ENCODE results near the gene LRRC31. TPM values are rescaled to one million over a fixed set of nuclear protein-coding genes. Genes with fewer than 3 reads are reported as not detected.

Gene LRRC31
- not detected in 2 replicates for total RNA-seq (2014; rRNA removed; shearing (Covaris generic))

GRCh38 chr3:169869484-169870220 lies at the start of gene LRRC31:
LRRC31 (minus strand) TSS chr3:169869935; CDS start chr3:169869807, 128 bp downstream.
- no peaks in the 10 kb centered on the region for H3K9me3 ChIP-seq (replicated peaks)
- no peaks in the 10 kb centered on the region for H3K36me3 ChIP-seq
- no peak within 1 kb of the TSS for H3K27ac ChIP-seq
- no peaks in the 10 kb centered on the region for H3K27me3 ChIP-seq
- DNase-seq: no peak
- H3K4me1 ChIP-seq: no peaks in the 10 kb centered on the region
- no peak within 1 kb of the TSS for H3K4me3 ChIP-seq

- DNase-seq: peak in 1 of 2 experiments; percentile 3
- Histone ChIP-seq H3K4me1 (no peaks in the 10 kb centered on the region), H3K9me3 (replicated peaks) (no peaks in the 10 kb centered on the region), H3K27ac (no peak overlapping the region), H3K27me3 (no peaks in the 10 kb centered on the region), H3K36me3 (no peaks in the 10 kb centered on the region), H3K4me3 (no peak overlapping the region)
These were observed 44.6 kb upstream of the LRRC31 start for GRCh38 chr3:169914321-169914720.

- Histone ChIP-seq H3K9me3 (replicated peaks) (no peaks in the 10 kb centered on the region), H3K4me3 (no peak overlapping the region), H3K4me1 (no peaks in the 10 kb centered on the region), H3K27ac (no peak overlapping the region), H3K36me3 (no peaks in the 10 kb centered on the region), H3K27me3 (no peaks in the 10 kb centered on the region)
- DNase-seq: no peak
These were observed 43.6 kb upstream of the LRRC31 start for GRCh38 chr3:169913323-169913722.

- DNase-seq: no peak
- H3K27me3 ChIP-seq: no peaks in the 10 kb centered on the region
- no peak within 1 kb of the TSS for H3K4me3 ChIP-seq
- H3K27ac ChIP-seq: no peak within 1 kb of the TSS
- H3K4me1 ChIP-seq: no peaks in the 10 kb centered on the region
- H3K36me3 ChIP-seq: no peaks in the 10 kb centered on the region
- H3K9me3 ChIP-seq (replicated peaks): no peaks in the 10 kb centered on the region
These were observed 41.5 kb upstream of the LRRC31 start, which contains the start of gene SAMD7 for GRCh38 chr3:169911272-169911671. SAMD7 (plus strand) TSS chr3:169911572; CDS start chr3:169919499, 7,927 bp downstream.

- no peaks in the 10 kb centered on the region for H3K4me1 ChIP-seq
- no peaks in the 10 kb centered on the region for H3K36me3 ChIP-seq
- no peaks in the 10 kb centered on the region for H3K27me3 ChIP-seq
- no peak overlapping the region for H3K27ac ChIP-seq
- no peak for DNase-seq
- H3K4me3 ChIP-seq: no peak overlapping the region
- no peaks in the 10 kb centered on the region for H3K9me3 ChIP-seq (replicated peaks)
These were observed 38.2 kb upstream of the LRRC31 start for GRCh38 chr3:169907944-169908343.

- H3K4me1 ChIP-seq: no peaks in the 10 kb centered on the region
- no peak for DNase-seq
These were observed 37.7 kb upstream of the LRRC31 start for GRCh38 chr3:169907476-169907875.

GRCh38 chr3:169905404-169905803 lies 35.7 kb upstream of the LRRC31 start:
- H3K36me3 ChIP-seq: no peaks in the 10 kb centered on the region
- no peak for DNase-seq
- H3K4me1 ChIP-seq: no peaks in the 10 kb centered on the region
- no peak overlapping the region for H3K27ac ChIP-seq
- no peak overlapping the region for H3K4me3 ChIP-seq
- H3K27me3 ChIP-seq: no peaks in the 10 kb centered on the region
- H3K9me3 ChIP-seq (replicated peaks): no peaks in the 10 kb centered on the region

More at GRCh38 chr3:169907476-169907875, 37.7 kb upstream of the LRRC31 start:
- no peak overlapping the region for H3K4me3 ChIP-seq
- H3K9me3 ChIP-seq (replicated peaks): no peaks in the 10 kb centered on the region
- no peaks in the 10 kb centered on the region for H3K36me3 ChIP-seq
- no peaks in the 10 kb centered on the region for H3K27me3 ChIP-seq
- no peak overlapping the region for H3K27ac ChIP-seq

GRCh38 chr3:169901453-169901852 lies 31.7 kb upstream of the LRRC31 start:
- H3K36me3 ChIP-seq: no peaks in the 10 kb centered on the region
- H3K9me3 ChIP-seq (replicated peaks): no peaks in the 10 kb centered on the region
- no peak overlapping the region for H3K4me3 ChIP-seq
- no peak overlapping the region for H3K27ac ChIP-seq
- no peak for DNase-seq
- H3K4me1 ChIP-seq: no peaks in the 10 kb centered on the region
- H3K27me3 ChIP-seq: no peaks in the 10 kb centered on the region

- no peaks in the 10 kb centered on the region for H3K27me3 ChIP-seq
- H3K4me1 ChIP-seq: no peaks in the 10 kb centered on the region
- H3K36me3 ChIP-seq: no peaks in the 10 kb centered on the region
- no peak for DNase-seq
- H3K9me3 ChIP-seq (replicated peaks): no peaks in the 10 kb centered on the region
- H3K4me3 ChIP-seq: no peak overlapping the region
- no peak overlapping the region for H3K27ac ChIP-seq
These were observed 27.5 kb upstream of the LRRC31 start for GRCh38 chr3:169897284-169897683.

GRCh38 chr3:169895072-169895471 lies 25.3 kb upstream of the LRRC31 start:
- H3K4me3 ChIP-seq: no peak overlapping the region
- no peak for DNase-seq
- no peaks in the 10 kb centered on the region for H3K4me1 ChIP-seq
- H3K27ac ChIP-seq: no peak overlapping the region
- H3K36me3 ChIP-seq: no peaks in the 10 kb centered on the region
- H3K9me3 ChIP-seq (replicated peaks): no peaks in the 10 kb centered on the region
- H3K27me3 ChIP-seq: no peaks in the 10 kb centered on the region

GRCh38 chr3:169894110-169894509 lies 24.4 kb upstream of the LRRC31 start:
- Histone ChIP-seq H3K36me3 (no peaks in the 10 kb centered on the region), H3K27me3 (no peaks in the 10 kb centered on the region), H3K4me3 (no peak overlapping the region), H3K4me1 (no peaks in the 10 kb centered on the region), H3K27ac (no peak overlapping the region), H3K9me3 (replicated peaks) (no peaks in the 10 kb centered on the region)
- no peak for DNase-seq

GRCh38 chr3:169891886-169892285 lies 22.2 kb upstream of the LRRC31 start:
- Histone ChIP-seq H3K36me3 (no peaks in the 10 kb centered on the region), H3K4me3 (no peak overlapping the region), H3K9me3 (replicated peaks) (no peaks in the 10 kb centered on the region), H3K4me1 (no peaks in the 10 kb centered on the region), H3K27ac (no peak overlapping the region), H3K27me3 (no peaks in the 10 kb centered on the region)
- DNase-seq: no peak

GRCh38 chr3:169886671-169887070 lies 16.9 kb upstream of the LRRC31 start:
- no peak for DNase-seq
- Histone ChIP-seq H3K4me3 (no peak overlapping the region), H3K27me3 (no peaks in the 10 kb centered on the region), H3K4me1 (no peaks in the 10 kb centered on the region), H3K27ac (no peak overlapping the region), H3K9me3 (replicated peaks) (no peaks in the 10 kb centered on the region), H3K36me3 (no peaks in the 10 kb centered on the region)

GRCh38 chr3:169880576-169881250 lies 11.0 kb upstream of the LRRC31 start:
- no peak overlapping the region for H3K4me3 ChIP-seq

GRCh38 chr3:169879845-169880575 lies 10.3 kb upstream of the LRRC31 start:
- H3K27ac ChIP-seq: no peak overlapping the region
- DNase-seq: no peak

More at GRCh38 chr3:169880576-169881250, 11.0 kb upstream of the LRRC31 start:
- Histone ChIP-seq H3K27me3 (no peaks in the 10 kb centered on the region), H3K36me3 (no peaks in the 10 kb centered on the region), H3K9me3 (replicated peaks) (no peaks in the 10 kb centered on the region), H3K4me1 (no peaks in the 10 kb centered on the region), H3K27ac (no peak overlapping the region)
- DNase-seq: no peak

More at GRCh38 chr3:169879845-169880575, 10.3 kb upstream of the LRRC31 start:
- no peaks in the 10 kb centered on the region for H3K9me3 ChIP-seq (replicated peaks)
- H3K36me3 ChIP-seq: no peaks in the 10 kb centered on the region
- H3K4me3 ChIP-seq: no peak overlapping the region
- H3K27me3 ChIP-seq: no peaks in the 10 kb centered on the region
- H3K4me1 ChIP-seq: no peaks in the 10 kb centered on the region

All from SJCRH30 (cell line).